Measurements from ENCODE around the gene AP1G1. TPM values are rescaled to one million over a fixed set of nuclear protein-coding genes. Genes with fewer than 3 reads are reported as not detected.

The AP1G1 gene
- total RNA-seq, 1 donor from 2014 or later: 116 TPM

DNA sequence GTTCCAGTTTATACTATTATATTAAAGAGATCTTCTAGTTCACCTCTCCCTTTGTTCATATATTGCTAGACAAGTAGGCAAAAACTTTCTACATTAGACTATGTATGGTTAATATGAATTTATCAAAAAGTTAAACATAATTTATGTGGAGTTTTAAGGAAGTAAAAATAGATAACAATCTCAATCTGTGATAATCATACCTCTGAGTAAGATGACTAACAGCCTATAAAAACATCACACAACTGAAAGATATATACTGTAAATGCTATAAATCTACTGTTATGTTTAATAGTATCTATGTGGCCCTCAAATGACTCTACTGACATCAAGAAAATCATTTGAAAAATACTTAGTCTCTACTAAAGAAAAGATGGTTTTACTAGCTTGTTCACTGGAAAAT, 37.1 kb downstream of the AP1G1 start:
- intact Hi-C loops (cut with DNase I): no loop called here
- no peaks in the 10 kb centered on the region for H3K27me3 ChIP-seq
- H3K27ac ChIP-seq: no peak overlapping the region
- H3K4me3 ChIP-seq: no peak overlapping the region
- DNase-seq (ENCODE audit: extremely low spot score in 2 of 2): no peak
- H3K36me3 ChIP-seq: peaks cover 0 to 38% of the 10 kb centered on the region in 2 donors
- TF ChIP-seq POLR2AphosphoS5 (IDR thresholded peaks at IDR 0.05; ENCODE audit: insufficient read depth in 1 of 2, low read depth in 1 of 2): no peak
- no peak for TF ChIP-seq POLR2A (IDR thresholded peaks at IDR 0.05)
- TF ChIP-seq CTCF (IDR thresholded peaks at IDR 0.05): no peak
- H3K4me1 ChIP-seq: no peaks in the 10 kb centered on the region
- H3K9me3 ChIP-seq: no peaks in the 10 kb centered on the region

GRCh38 chr16:71769222-71769621, 39.4 kb downstream of the AP1G1 start:
- intact Hi-C loops (cut with DNase I): no loop called here
- Histone ChIP-seq H3K4me1 (no peaks in the 10 kb centered on the region), H3K27ac (no peak overlapping the region), H3K27me3 (no peaks in the 10 kb centered on the region), H3K36me3 (peaks cover 0 to 38% of the 10 kb centered on the region in 2 donors), H3K4me3 (no peak overlapping the region), H3K9me3 (no peaks in the 10 kb centered on the region)
- no peak for DNase-seq (ENCODE audit: extremely low spot score in 2 of 2)
- TF ChIP-seq POLR2A (IDR thresholded peaks at IDR 0.05) (no peak), POLR2AphosphoS5 (IDR thresholded peaks at IDR 0.05; ENCODE audit: insufficient read depth in 1 of 2, low read depth in 1 of 2) (no peak), CTCF (IDR thresholded peaks at IDR 0.05) (no peak)

- no peak for TF ChIP-seq POLR2A (IDR thresholded peaks at IDR 0.05)
- no peak for TF ChIP-seq POLR2AphosphoS5 (IDR thresholded peaks at IDR 0.05; ENCODE audit: insufficient read depth in 1 of 2, low read depth in 1 of 2)
- TF ChIP-seq CTCF (IDR thresholded peaks at IDR 0.05): no peak
- Histone ChIP-seq H3K27ac (no peak overlapping the region), H3K36me3 (peaks cover 0 to 37% of the 10 kb centered on the region in 2 donors), H3K9me3 (no peaks in the 10 kb centered on the region), H3K4me1 (no peaks in the 10 kb centered on the region), H3K4me3 (no peak overlapping the region), H3K27me3 (no peaks in the 10 kb centered on the region)
- intact Hi-C loops (cut with DNase I): no loop called here
- DNase-seq (ENCODE audit: extremely low spot score in 2 of 2): no peak
Observed at GRCh38 chr16:71767060-71767900, 41.4 kb downstream of the AP1G1 start.

DNA sequence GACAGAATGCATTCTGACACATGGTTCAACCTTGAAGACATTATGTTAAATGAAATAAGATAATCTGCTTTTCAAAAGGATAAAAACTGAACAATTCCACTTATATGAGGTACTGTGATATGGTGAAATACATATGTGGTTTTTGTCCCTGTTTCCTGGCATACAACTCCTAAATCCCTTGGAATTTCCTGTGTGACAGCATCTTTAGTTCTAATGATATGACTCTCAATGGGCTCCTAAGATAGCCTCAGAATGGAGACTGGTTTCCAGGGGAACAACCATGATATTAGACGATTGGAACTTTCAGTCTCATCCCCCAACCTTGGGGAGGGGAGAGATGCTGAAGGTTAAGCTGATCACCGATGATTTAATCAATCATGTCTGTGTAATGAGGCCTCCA, 46.4 kb downstream of the AP1G1 start:
- DNase-seq (ENCODE audit: extremely low spot score in 2 of 2): no peak
- no peak overlapping the region for H3K27ac ChIP-seq

More for the DNA sequence above, 46.4 kb downstream of the AP1G1 start:
- Histone ChIP-seq H3K4me1 (no peaks in the 10 kb centered on the region), H3K36me3 (peaks cover 0 to 53% of the 10 kb centered on the region in 2 donors), H3K27me3 (no peaks in the 10 kb centered on the region), H3K4me3 (no peak overlapping the region), H3K9me3 (no peaks in the 10 kb centered on the region)
- intact Hi-C loops (cut with DNase I): no loop called here
- TF ChIP-seq POLR2AphosphoS5 (IDR thresholded peaks at IDR 0.05; ENCODE audit: insufficient read depth in 1 of 2, low read depth in 1 of 2) (no peak), CTCF (IDR thresholded peaks at IDR 0.05) (no peak), POLR2A (IDR thresholded peaks at IDR 0.05) (no peak)
